Measurements from ENCODE around the gene MRPL10.

MRPL10 gene

DNA sequence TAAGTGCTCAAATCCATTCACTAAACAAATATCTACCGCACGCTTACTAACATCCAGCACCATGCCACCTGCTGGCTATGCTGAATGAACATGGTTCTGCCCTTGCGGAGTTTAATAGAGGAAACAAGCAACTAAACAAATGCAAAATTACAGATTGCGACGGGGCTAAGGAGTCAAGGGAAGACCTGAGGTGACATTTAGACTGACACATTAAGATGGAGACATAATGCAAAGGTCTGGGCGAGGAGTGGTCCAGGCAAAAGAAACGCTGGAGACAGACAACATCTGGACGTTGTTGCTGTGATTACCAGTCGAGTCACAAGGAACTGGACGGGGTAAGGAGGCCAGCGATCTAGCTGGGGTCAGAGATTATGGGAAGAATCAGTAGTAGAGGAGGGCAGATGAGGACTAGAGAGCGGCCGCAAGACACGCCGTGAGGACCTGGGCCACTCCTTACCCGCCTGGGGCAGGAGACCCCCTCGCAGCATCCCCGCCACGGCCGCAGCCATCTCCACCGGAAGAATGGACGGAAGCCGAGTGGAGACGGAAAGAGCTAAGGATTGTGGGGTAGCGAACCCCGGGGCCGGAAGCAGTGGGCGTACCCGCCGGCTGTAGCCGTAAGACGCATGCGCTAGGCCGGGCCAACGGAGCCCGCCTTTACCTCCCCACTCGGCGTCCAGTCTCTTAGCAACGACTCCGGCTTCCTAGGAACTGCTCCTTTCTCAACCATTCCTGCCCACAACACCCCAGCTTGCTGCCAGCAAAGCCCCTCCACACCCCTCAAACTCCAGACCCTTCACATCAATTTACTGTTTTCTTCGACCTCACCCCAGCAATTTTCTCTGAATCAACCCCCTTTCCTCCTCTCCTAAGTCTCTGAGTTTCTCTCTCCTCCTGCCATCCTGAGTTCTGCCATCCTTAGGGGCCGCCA, at the start of gene MRPL10, which contains the start of gene LRRC46:
MRPL10 (minus strand) TSS at position 539 of the 931 bp plus-strand sequence; CDS start at position 509, 30 bp downstream.
LRRC46 (plus strand) TSS at position 668 of the 931 bp plus-strand sequence. CDS start 320 bp downstream, outside the sequence.
- Histone ChIP-seq H3K9me3 (ENCODE audit: control insufficient read depth, insufficient read depth, low read depth, low read length) (no peaks in the 10 kb centered on the region), H3K4me1 (ENCODE audit: control insufficient read depth, insufficient read depth, low read length) (peaks cover 6% of the 10 kb centered on the region; the same call in 1 of the 2 replicates), H3K9ac (ENCODE audit: low read length) (peak within 1 kb of the TSS; percentile 92), H3K4me3 (ENCODE audit: low read depth, low read length) (peak within 1 kb of the TSS; percentile 96), H3K36me3 (ENCODE audit: control insufficient read depth, insufficient read depth, low read length) (peaks cover 30% of the 10 kb centered on the region), H3K27ac (ENCODE audit: low read depth, low read length) (peak within 1 kb of the TSS; percentile 41; the same call in 1 of the 2 replicates), H3K27me3 (ENCODE audit: control insufficient read depth, insufficient read depth, low read length) (no peaks in the 10 kb centered on the region)

DNA sequence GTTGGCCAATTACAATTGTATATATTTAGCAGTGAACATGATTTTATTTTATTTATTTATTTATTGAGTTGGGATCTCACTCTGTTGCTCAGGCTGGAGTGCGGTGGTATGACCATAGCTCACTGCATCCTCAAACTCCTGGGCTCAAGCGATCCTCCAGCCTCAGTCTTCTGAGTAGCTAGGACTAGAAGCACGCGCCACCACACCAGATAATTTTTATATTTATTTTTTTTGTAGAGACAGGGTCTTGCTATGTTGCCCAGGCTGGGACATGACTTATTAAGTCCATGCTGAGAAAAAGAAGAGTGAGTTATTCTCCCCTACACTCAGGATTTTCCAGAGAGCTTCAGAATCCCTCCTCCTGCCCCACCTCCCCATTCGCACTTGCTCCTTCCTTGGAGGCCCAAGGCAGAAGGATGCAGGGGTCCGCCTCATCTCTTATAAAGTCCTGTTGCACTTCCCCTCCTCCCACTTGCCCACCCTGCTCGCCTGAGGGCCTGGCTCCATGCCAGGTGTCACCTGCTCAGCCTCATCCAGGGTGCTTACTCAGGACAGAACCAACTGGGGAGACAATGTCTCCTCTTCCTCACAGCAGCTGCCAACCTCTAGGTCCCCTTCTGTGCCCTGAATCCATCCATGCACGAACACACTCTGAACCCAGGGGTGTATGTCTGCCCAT, 48.6 kb upstream of the MRPL10 start:
- H3K4me1 ChIP-seq (ENCODE audit: control insufficient read depth, insufficient read depth, low read length) = peaks cover 43% of the 10 kb centered on the region
- H3K36me3 ChIP-seq (ENCODE audit: control insufficient read depth, insufficient read depth, low read length) = no peaks in the 10 kb centered on the region
- no peak overlapping the region for H3K27ac ChIP-seq (ENCODE audit: low read depth, low read length)
- no peaks in the 10 kb centered on the region for H3K27me3 ChIP-seq (ENCODE audit: control insufficient read depth, insufficient read depth, low read length)
- H3K4me3 ChIP-seq (ENCODE audit: low read depth, low read length) = no peak overlapping the region
- H3K9me3 ChIP-seq (ENCODE audit: control insufficient read depth, insufficient read depth, low read depth, low read length) = no peaks in the 10 kb centered on the region
- H3K9ac ChIP-seq (ENCODE audit: low read length) = no peak overlapping the region

DNA sequence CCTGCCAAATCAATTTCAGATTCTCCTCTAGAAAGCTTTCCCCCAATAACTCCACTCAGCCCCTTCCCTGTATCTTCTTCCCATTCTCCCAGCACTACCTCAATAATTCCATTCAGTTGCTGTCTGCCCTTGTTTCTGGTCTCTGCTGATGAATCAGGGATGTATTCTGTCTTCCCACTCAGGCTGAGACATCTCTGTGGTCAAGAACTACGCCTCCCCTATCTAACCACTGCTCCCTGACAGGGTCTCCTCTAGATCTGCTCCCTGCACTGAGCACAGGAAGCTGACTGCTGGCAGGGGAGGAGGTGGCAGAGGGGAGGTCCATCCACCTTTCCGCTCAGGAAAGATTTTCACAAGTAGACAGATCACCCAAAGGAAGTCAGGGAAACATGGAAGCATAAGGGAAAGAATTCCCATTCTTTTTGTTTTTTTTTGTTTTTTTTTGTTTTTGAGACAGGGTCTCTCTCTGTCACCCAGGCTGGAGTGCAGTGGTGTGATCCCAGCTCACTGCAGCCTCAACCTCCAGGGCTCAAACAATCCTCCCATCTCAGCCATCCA, 47.8 kb upstream of the MRPL10 start:
- Histone ChIP-seq H3K36me3 (ENCODE audit: control insufficient read depth, insufficient read depth, low read length) (no peaks in the 10 kb centered on the region), H3K9me3 (ENCODE audit: control insufficient read depth, insufficient read depth, low read depth, low read length) (no peaks in the 10 kb centered on the region), H3K27ac (ENCODE audit: low read depth, low read length) (no peak overlapping the region), H3K27me3 (ENCODE audit: control insufficient read depth, insufficient read depth, low read length) (no peaks in the 10 kb centered on the region; the same call in 1 of the 2 replicates), H3K4me1 (ENCODE audit: control insufficient read depth, insufficient read depth, low read length) (peaks cover 40% of the 10 kb centered on the region), H3K9ac (ENCODE audit: low read length) (no peak overlapping the region), H3K4me3 (ENCODE audit: low read depth, low read length) (no peak overlapping the region)

DNA sequence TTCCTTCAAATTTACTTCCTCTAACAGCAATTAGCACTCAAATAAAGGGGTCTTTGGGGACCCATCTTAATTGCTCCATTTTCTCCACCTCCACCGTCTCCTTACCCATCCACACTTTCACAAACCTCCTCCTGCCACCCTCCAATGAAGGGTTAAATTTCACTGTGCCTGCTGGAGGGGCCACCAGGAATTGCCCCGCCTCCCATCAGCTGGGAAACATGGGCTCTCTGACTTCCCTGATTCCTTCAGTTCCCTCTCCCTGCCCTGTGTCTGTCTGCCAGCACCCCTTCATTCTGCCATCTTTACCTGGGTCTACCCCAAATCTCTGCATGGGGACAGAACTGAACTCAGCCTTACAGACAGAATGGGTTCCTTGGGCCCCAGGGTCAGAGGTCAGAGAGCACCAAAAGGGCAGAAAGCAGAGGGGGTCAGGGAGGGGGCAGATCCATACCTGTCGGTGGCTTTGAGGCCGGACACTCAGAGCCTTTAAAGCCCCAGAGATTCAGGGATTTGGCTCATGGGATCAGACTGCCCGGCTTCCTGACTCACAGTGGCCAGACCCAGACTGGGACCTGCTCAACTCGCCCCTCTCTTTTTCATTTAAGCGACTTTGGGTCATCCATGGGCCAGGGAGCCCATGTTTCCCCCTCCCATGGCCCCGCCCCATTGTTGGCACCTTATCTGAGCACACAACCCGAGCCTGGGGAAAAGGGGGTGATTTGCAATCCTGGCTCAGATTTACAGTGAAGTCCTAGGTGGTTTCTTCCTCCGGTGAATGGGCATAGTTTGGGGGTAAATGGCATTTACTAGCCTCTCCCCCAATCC, 47.1 kb upstream of the MRPL10 start:
- H3K27ac ChIP-seq (ENCODE audit: low read depth, low read length) = no peak overlapping the region
- no peaks in the 10 kb centered on the region for H3K9me3 ChIP-seq (ENCODE audit: control insufficient read depth, insufficient read depth, low read depth, low read length)
- no peaks in the 10 kb centered on the region for H3K36me3 ChIP-seq (ENCODE audit: control insufficient read depth, insufficient read depth, low read length)
- no peak overlapping the region for H3K9ac ChIP-seq (ENCODE audit: low read length)
- H3K4me3 ChIP-seq (ENCODE audit: low read depth, low read length) = no peak overlapping the region
- H3K27me3 ChIP-seq (ENCODE audit: control insufficient read depth, insufficient read depth, low read length) = no peaks in the 10 kb centered on the region; the same call in 1 of the 2 replicates
- H3K4me1 ChIP-seq (ENCODE audit: control insufficient read depth, insufficient read depth, low read length) = peaks cover 44% of the 10 kb centered on the region

DNA sequence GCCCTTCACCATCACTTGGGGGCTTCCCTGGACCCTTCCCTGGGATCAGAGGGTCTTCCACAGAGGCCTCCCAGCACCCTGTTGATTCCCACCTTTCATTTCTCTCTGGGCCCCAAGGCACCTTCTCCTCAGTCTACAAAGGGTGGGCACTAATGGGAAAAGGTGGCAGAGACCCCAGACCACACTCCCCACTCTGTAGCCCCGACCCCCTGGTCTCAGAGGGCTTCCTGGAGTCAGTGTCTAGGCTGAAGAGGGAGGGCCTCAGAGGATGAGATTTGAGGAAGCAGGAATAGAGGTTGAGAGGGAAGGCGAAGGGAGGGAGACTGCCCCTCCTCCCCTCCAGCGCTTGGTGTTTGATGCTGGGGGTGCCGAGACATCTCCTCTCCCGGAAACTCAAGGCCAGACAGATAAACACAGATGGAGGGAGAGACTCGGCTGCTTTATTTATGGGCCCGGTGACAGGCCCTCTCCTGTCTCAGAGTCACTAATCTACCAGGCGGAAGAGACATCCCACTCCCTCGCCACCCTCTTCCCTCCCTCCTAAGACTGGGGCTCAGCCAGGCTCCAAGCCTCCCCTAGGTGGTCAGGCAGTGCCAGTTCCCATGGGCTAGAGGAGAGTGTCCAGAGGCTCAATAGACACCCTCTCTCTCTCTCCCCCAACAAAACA, 46.2 kb upstream of the MRPL10 start:
- no peaks in the 10 kb centered on the region; the same call in 1 of the 2 replicates for H3K27me3 ChIP-seq (ENCODE audit: control insufficient read depth, insufficient read depth, low read length)
- H3K9me3 ChIP-seq (ENCODE audit: control insufficient read depth, insufficient read depth, low read depth, low read length) = no peaks in the 10 kb centered on the region
- H3K4me1 ChIP-seq (ENCODE audit: control insufficient read depth, insufficient read depth, low read length) = peaks cover 53% of the 10 kb centered on the region
- no peak overlapping the region for H3K27ac ChIP-seq (ENCODE audit: low read depth, low read length)
- H3K9ac ChIP-seq (ENCODE audit: low read length) = no peak overlapping the region
- H3K4me3 ChIP-seq (ENCODE audit: low read depth, low read length) = no peak overlapping the region
- no peaks in the 10 kb centered on the region for H3K36me3 ChIP-seq (ENCODE audit: control insufficient read depth, insufficient read depth, low read length)

DNA sequence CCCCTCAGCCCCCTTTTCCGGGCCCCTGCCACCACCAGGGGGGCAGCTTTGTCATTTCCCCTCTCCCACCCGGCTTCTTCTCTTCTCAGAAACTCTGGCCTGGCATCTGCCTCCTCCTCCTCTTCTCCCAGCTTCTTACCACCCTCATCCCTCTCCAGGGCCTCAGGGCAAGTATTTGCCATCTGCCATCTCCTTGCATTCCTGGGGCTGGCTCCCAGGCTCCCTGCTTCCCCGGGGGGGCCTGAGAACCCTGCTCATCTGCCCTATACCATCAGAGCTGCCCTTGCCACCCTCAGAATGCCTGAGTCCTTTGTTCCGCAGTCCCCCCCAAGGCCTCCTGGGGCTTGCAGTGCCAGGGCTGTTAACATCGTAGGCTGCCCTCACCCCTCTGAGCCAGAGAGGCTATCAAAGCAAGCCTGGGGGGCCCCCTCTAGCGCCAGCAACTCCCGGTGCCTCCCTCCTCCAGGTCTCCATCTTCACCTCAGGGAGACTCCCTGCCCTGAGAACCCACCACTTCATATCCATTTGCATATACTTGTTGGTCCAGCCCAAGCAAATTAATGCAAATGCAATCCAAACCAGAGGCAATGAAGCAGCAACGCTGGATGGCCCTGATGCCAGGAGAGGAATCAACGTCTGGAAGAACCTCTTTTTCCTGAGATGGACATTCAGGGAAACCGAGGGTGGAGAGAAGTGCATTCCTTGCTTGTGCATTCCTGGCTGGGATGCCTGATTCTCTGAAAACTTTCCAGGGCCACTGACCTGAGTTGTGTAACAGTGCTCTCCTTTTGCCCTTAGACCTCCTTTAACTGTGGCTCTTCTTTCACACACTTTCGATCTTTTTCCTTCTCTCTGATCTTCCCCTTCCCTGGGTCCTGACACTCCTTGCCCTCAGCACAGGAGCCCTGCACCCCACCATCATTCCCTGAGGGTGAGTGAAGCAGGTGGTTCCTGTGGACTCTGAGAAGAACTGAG, 44.0 kb upstream of the MRPL10 start:
- H3K36me3 ChIP-seq (ENCODE audit: control insufficient read depth, insufficient read depth, low read length) = no peaks in the 10 kb centered on the region
- H3K9ac ChIP-seq (ENCODE audit: low read length) = no peak overlapping the region
- peaks cover 16% of the 10 kb centered on the region for H3K27me3 ChIP-seq (ENCODE audit: control insufficient read depth, insufficient read depth, low read length)
- no peak overlapping the region for H3K27ac ChIP-seq (ENCODE audit: low read depth, low read length)
- H3K4me3 ChIP-seq (ENCODE audit: low read depth, low read length) = no peak overlapping the region
- H3K4me1 ChIP-seq (ENCODE audit: control insufficient read depth, insufficient read depth, low read length) = peaks cover 59% of the 10 kb centered on the region
- no peaks in the 10 kb centered on the region for H3K9me3 ChIP-seq (ENCODE audit: control insufficient read depth, insufficient read depth, low read depth, low read length)

DNA sequence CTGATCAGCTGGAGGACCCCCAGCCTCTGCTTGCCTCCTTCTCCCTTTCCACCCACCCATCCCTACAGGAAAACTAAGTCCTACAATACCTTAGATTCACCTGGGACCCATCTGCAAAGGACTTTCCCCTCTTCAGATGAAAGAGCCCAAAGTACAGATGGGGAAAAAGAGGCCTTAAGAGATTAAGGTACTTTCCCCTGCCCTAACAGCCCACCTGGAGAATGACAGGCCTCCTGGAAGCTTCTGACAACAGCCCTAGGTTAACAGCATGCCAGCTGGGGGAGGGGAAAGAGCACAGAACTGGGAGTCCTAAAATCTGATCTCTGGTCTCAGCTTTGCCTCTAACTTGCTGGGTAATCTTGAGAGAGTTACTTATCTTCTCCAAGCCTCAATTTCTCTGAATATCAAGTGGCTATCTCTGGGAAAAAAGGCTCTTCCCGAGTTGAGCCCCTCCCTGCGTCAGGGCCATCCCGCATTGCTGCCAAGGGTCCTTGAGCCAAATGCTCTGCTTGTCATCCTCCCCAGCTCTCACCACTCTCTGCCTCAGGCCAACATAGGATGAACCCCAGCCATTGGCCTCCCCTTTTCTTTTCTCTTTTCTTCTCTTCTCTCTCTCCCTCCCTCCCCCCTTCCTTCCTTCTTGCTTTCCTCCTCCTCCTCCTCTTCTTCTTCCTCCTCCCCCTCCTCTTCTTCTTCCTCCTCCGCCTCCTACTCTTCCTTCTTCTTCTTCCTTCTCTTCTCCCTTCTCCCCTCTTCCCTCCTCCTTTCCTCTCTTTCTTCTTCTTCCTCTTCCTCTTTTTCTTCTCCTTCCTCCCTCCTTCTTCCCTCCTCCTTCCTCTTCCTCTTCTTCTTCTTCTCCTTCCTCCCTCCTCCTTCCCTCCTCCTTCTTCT, 42.1 kb upstream of the MRPL10 start:
- H3K4me3 ChIP-seq (ENCODE audit: low read depth, low read length) = peak overlapping the region; percentile 61
- no peak overlapping the region for H3K9ac ChIP-seq (ENCODE audit: low read length)
- no peak overlapping the region for H3K27ac ChIP-seq (ENCODE audit: low read depth, low read length)
- H3K4me1 ChIP-seq (ENCODE audit: control insufficient read depth, insufficient read depth, low read length) = peaks cover 65% of the 10 kb centered on the region
- no peaks in the 10 kb centered on the region for H3K9me3 ChIP-seq (ENCODE audit: control insufficient read depth, insufficient read depth, low read depth, low read length)
- no peaks in the 10 kb centered on the region for H3K36me3 ChIP-seq (ENCODE audit: control insufficient read depth, insufficient read depth, low read length)
- H3K27me3 ChIP-seq (ENCODE audit: control insufficient read depth, insufficient read depth, low read length) = peaks cover 25% of the 10 kb centered on the region

DNA sequence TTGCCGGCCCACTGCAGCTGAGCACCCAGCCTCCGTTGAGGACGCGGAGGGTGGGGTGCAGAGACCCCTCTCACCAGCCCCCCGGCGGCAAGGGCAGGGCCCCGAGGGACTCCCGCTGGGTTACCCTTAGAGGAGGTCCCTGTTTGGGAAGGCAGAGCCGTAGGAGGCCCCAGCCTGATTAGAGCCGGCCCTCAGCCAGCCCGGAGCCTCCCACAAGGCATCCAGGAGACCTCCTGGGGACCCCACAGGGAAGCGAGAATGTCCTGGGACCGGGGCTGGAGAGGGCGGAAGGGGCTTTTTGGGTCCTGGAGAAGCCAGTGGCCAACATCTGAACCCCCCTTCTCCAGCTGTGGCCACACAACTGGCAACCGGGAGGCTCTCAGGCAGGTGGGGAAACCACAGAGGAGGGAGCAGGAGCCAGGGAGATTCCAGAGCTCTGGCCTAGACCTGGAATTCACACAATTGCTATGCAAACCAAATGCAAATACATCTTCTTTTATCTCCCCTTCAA, 41.4 kb upstream of the MRPL10 start:
- Histone ChIP-seq H3K9ac (ENCODE audit: low read length) (peak overlapping the region; percentile 18), H3K27ac (ENCODE audit: low read depth, low read length) (peak overlapping the region; percentile 37; the same call in 1 of the 2 replicates), H3K4me1 (ENCODE audit: control insufficient read depth, insufficient read depth, low read length) (peaks cover 57% of the 10 kb centered on the region), H3K4me3 (ENCODE audit: low read depth, low read length) (peak overlapping the region; percentile 61), H3K27me3 (ENCODE audit: control insufficient read depth, insufficient read depth, low read length) (peaks cover 32% of the 10 kb centered on the region), H3K9me3 (ENCODE audit: control insufficient read depth, insufficient read depth, low read depth, low read length) (no peaks in the 10 kb centered on the region), H3K36me3 (ENCODE audit: control insufficient read depth, insufficient read depth, low read length) (no peaks in the 10 kb centered on the region)

Data from HUES6 (cell line).